MM.1S (cell line): Measurements from ENCODE around the gene SH3RF3.
A peak's percentile ranks its signal among the peaks of the same experiment; 100 is the strongest.

ENCODE experiments used
- DNase-seq: peaks from one replicate; pipeline ENCODE4 v3.0.0-alpha.2; 2015
- H2AFZ ChIP-seq: fragments of 300-600 bp; sonication (generic); 2 replicates; pipeline ENCODE4 v1.6.0; 2016; ENCODE audit warnings: antibody characterized with exemption, low read length
- H3F3A ChIP-seq: fragments of 300-600 bp; sonication (generic); 2 replicates; pipeline ENCODE4 v1.6.1; 2016; ENCODE audit warnings: mild to moderate bottlenecking, antibody characterized with exemption, low read length, moderate library complexity, mixed read lengths; ENCODE audit not compliant: insufficient read depth
- H3K27ac ChIP-seq: fragments of 300-600 bp; sonication (generic); 2 replicates; pipeline ENCODE4 v1.5.1; 2016; ENCODE audit warnings: mild to moderate bottlenecking, low read length
- H3K27me3 ChIP-seq: fragments of 300-600 bp; sonication (generic); replicated peaks from 2 replicates; pipeline ENCODE4 v1.6.0; 2016; ENCODE audit warnings: low read length; ENCODE audit not compliant: insufficient read depth
- H3K36me3 ChIP-seq: fragments of 300-600 bp; sonication (generic); replicated peaks from 2 replicates; pipeline ENCODE4 v1.6.1; 2016; ENCODE audit warnings: mild to moderate bottlenecking, low read length, mixed read lengths; ENCODE audit not compliant: insufficient read depth
- H3K4me1 ChIP-seq: fragments of 300-600 bp; sonication (generic); 2 replicates; pipeline ENCODE4 v1.6.1; 2016; ENCODE audit warnings: low read length, mixed read lengths
- H3K4me2 ChIP-seq: fragments of 300-600 bp; sonication (generic); 2 replicates; pipeline ENCODE4 v1.6.0; 2016; ENCODE audit warnings: low read depth, low read length
- H3K4me3 ChIP-seq: fragments of 300-600 bp; sonication (generic); 2 replicates; pipeline ENCODE4 v1.5.1; 2016; ENCODE audit warnings: low read length, mixed read lengths
- H3K79me2 ChIP-seq: fragments of 300-600 bp; sonication (generic); 2 replicates; pipeline ENCODE4 v1.6.1; 2016; ENCODE audit warnings: mixed run types, low read length, mixed read lengths
- H3K9ac ChIP-seq: fragments of 300-600 bp; sonication (generic); 2 replicates; pipeline ENCODE4 v1.6.1; 2016; ENCODE audit warnings: low read length, mixed read lengths
- H3K9me2 ChIP-seq: fragments of 300-600 bp; sonication (generic); replicated peaks from 2 replicates; pipeline ENCODE4 v1.6.1; 2016; ENCODE audit warnings: mild to moderate bottlenecking, low read length, mixed read lengths; ENCODE audit not compliant: insufficient read depth
- H3K9me3 ChIP-seq: fragments of 300-600 bp; sonication (generic); replicated peaks from 2 replicates; pipeline ENCODE4 v1.6.1; 2016; ENCODE audit warnings: mild to moderate bottlenecking, low read length, mixed read lengths; ENCODE audit not compliant: insufficient read depth
- H4K20me1 ChIP-seq: fragments of 300-600 bp; sonication (generic); 2 replicates; pipeline ENCODE4 v1.6.1; 2016; ENCODE audit warnings: mild to moderate bottlenecking, low read length, moderate library complexity, mixed read lengths; ENCODE audit not compliant: insufficient read depth
- CTCF ChIP-seq: fragments of 300-600 bp; sonication (generic); IDR thresholded peaks from 2 replicates; pipeline ENCODE4 v1.5.1; 2016; ENCODE audit warnings: antibody characterized with exemption, low read length, mixed read lengths
- EZH2 ChIP-seq: fragments of 300-600 bp; sonication (generic); optimal IDR thresholded peaks from 2 replicates; pipeline ENCODE3; 2017; ENCODE audit warnings: low read depth, mild to moderate bottlenecking, antibody characterized with exemption, low read length, mixed read lengths
- EZH2phosphoT487 ChIP-seq: fragments of 300-600 bp; sonication (generic); IDR thresholded peaks from 2 replicates; pipeline ENCODE4 v1.6.1; 2018; ENCODE audit warnings: antibody characterized with exemption, low read length

SH3RF3 gene

GRCh38 chr2:109340381-109340780 lies 211.4 kb downstream of the SH3RF3 start:
- Histone ChIP-seq H3K4me1 (peaks cover 39% of the 10 kb centered on the region), H3K9me2 (no peaks in the 10 kb centered on the region), H3K9ac (no peak overlapping the region), H3K36me3 (no peaks in the 10 kb centered on the region), H4K20me1 (no peaks in the 10 kb centered on the region), H3K79me2 (peaks cover 88% of the 10 kb centered on the region), H3K4me3 (no peak overlapping the region), H3F3A (peaks cover 15% of the 10 kb centered on the region), H3K9me3 (no peaks in the 10 kb centered on the region), H3K4me2 (peak overlapping the region; percentile 47), H3K27me3 (no peaks in the 10 kb centered on the region), H2AFZ (no peak overlapping the region), H3K27ac (no peak overlapping the region)
- DNase-seq = no peak
- TF ChIP-seq EZH2 = no peak
- TF ChIP-seq EZH2phosphoT487 = no peak
- no peak for TF ChIP-seq CTCF

DNA sequence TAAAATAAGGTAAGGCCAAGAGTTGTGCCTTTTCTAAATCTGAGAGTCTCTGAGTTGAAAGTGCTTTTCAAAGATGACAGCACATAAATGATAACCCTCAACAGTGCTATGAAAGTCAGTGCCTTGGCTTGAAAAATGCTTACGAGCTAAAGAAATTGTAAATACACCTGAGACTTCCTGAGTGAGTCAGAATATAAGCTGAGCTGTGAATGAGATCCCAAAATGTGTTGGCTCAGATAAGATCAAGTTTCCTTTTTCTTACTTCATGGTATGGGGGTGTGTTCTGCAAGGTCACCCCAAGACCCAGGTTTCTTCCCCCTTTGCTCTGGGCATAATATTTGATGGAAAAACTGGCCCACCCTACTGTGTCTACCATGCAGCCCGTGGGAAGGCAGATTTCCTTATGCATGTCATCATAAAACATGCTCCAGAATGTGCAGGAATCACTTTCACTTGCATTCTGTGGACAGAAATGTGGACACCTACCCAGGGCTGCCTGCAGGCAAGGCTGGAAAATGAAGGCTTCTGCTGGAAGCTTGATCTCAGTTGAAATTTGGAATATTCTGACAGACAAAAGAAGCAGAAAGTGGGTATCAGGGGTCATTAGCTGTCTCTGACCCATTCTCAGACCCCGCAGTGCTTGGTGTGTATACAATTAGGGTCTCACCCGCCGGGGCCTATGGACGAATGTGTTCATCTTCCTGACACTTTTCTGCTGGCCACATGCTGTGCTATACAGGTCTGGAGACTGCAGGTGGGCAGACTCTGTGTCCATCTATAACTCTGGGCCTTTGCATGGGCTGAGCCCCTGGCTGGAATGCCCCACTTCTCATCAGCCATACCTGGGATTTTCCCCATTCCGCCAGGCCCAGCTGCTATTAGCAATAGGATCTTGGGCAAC lies 212.6 kb downstream of the SH3RF3 start:
- H3K4me3 ChIP-seq = no peak overlapping the region

GRCh38 chr2:109342256-109342850 lies 213.3 kb downstream of the SH3RF3 start:
- TF ChIP-seq EZH2phosphoT487 = no peak
- H3K4me2 ChIP-seq = no peak overlapping the region
- no peaks in the 10 kb centered on the region for H3K36me3 ChIP-seq
- H3K79me2 ChIP-seq = peaks cover 88% of the 10 kb centered on the region
- no peaks in the 10 kb centered on the region for H4K20me1 ChIP-seq
- no peaks in the 10 kb centered on the region for H3K9me2 ChIP-seq
- peaks cover 24% of the 10 kb centered on the region for H3F3A ChIP-seq
- no peaks in the 10 kb centered on the region for H3K9me3 ChIP-seq
- H3K4me1 ChIP-seq = peaks cover 38% of the 10 kb centered on the region
- no peak overlapping the region for H3K4me3 ChIP-seq
- DNase-seq = no peak
- no peak overlapping the region for H3K27ac ChIP-seq
- H2AFZ ChIP-seq = no peak overlapping the region
- H3K9ac ChIP-seq = no peak overlapping the region
- no peaks in the 10 kb centered on the region for H3K27me3 ChIP-seq

More for the DNA sequence above, 212.6 kb downstream of the SH3RF3 start:
- Histone ChIP-seq H3K4me1 (peaks cover 34% of the 10 kb centered on the region), H3K27me3 (no peaks in the 10 kb centered on the region), H3K4me2 (peak overlapping the region; percentile 47), H3K9me2 (no peaks in the 10 kb centered on the region), H2AFZ (no peak overlapping the region), H3K36me3 (no peaks in the 10 kb centered on the region), H3K79me2 (peaks cover 88% of the 10 kb centered on the region), H3F3A (peaks cover 19% of the 10 kb centered on the region), H3K9me3 (no peaks in the 10 kb centered on the region), H3K9ac (no peak overlapping the region; the same call in 1 of the 2 replicates), H3K27ac (peak overlapping the region; percentile 37; the same call in 1 of the 2 replicates), H4K20me1 (no peaks in the 10 kb centered on the region)
- TF ChIP-seq EZH2phosphoT487 (no peak), CTCF (no peak)
- DNase-seq = peak; percentile 67

DNA sequence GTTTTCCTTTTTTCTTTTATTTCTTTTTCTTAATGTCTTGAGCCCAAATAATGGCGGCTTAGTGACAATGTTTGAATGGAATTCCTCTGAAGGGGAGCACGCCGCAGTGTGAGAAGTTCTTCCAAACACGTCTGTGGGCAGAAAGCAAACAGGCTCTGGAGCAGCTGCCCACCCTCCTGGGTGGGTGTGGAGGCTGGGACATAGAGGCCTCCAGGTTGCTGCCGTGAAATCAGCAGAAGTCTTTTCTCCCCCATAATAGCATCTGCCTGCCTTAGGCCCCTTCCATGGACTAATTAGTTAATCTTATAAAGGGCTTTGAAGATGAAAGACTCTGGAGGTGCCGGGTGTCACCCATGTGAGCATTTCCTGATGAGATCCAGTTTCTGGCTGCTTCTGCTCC lies 213.9 kb downstream of the SH3RF3 start:
- no peak overlapping the region for H3K4me2 ChIP-seq
- H3K36me3 ChIP-seq = no peaks in the 10 kb centered on the region
- no peaks in the 10 kb centered on the region for H3K27me3 ChIP-seq
- H3K9ac ChIP-seq = no peak overlapping the region
- peaks cover 88% of the 10 kb centered on the region for H3K79me2 ChIP-seq
- TF ChIP-seq CTCF (no peak), EZH2phosphoT487 (no peak), EZH2 (no peak)
- peaks cover 44% of the 10 kb centered on the region for H3K4me1 ChIP-seq
- no peaks in the 10 kb centered on the region for H3K9me2 ChIP-seq
- no peak overlapping the region for H3K4me3 ChIP-seq
- no peaks in the 10 kb centered on the region for H4K20me1 ChIP-seq
- no peak overlapping the region for H2AFZ ChIP-seq
- DNase-seq = no peak
- no peak overlapping the region for H3K27ac ChIP-seq
- no peaks in the 10 kb centered on the region for H3K9me3 ChIP-seq
- peaks cover 24% of the 10 kb centered on the region for H3F3A ChIP-seq
